Pancreas (tissue), 10 donors: ENCODE measurements around the gene CSNK2B. TPM values are rescaled to one million over a fixed set of nuclear protein-coding genes. Genes with fewer than 3 reads are reported as not detected.

Experiments
- ATAC-seq, 4 donors: fragments of 200-7000 bp; cut with Tn5 transposase; one replicate each; pipeline versions ENCODE4 v1.8.0 to v1.9.1; 2020; ENCODE audit warnings: mild to moderate bottlenecking in 4 of 4, moderate library complexity in 4 of 4
- DNase-seq, 6 donors: peaks; one replicate each; pipeline ENCODE4 v3.0.0-alpha.2; 2020
- FAIRE-seq: peaks from 2 replicates; lab custom pipeline; 2012; peaks lifted over from hg19 to GRCh38; lab: Jason Lieb, UNC
- H3K27ac ChIP-seq, 4 donors: fragments of 200-600 bp; sonication (generic); 1 replicate in 3 of 4; 2 replicates in 1 of 4; pipeline versions ENCODE4 v1.5.0 to v1.8.0; 2020
- H3K27me3 ChIP-seq, 4 donors: fragments of 200-600 bp; one replicate each; pipeline ENCODE4 v1.8.0; 2021
- H3K36me3 ChIP-seq, 3 donors: fragments of 200-600 bp; sonication (generic) in 1 of 3; one replicate each; pipeline versions ENCODE4 v1.5.0 to v1.8.0; 2020 to 2021
- H3K4me1 ChIP-seq, 3 donors: fragments of 200-600 bp; one replicate each; pipeline ENCODE4 v1.8.0; 2021
- H3K4me3 ChIP-seq, 4 donors: fragments of 200-600 bp; sonication (generic) in 2 of 4; one replicate each; pipeline versions ENCODE4 v1.5.0 to v1.8.0; 2020 to 2021
- H3K9me3 ChIP-seq, 4 donors: fragments of 200-600 bp; one replicate each; pipeline ENCODE4 v1.8.0; 2021
- CTCF ChIP-seq, 4 donors: fragments of 200-600 bp; sonication (generic) in 3 of 4; IDR thresholded peaks; one replicate each; pipeline versions ENCODE4 v1.5.0 to v1.8.0; 2021; ENCODE audit warnings: antibody characterized with exemption in 4 of 4
- WGBS, 2 donors: extraction: QIAGEN DNeasy Blood & Tissue Kit; methylation state at CpG; one replicate each; pipeline ENCODE4 v1.1.7; 2013; 5-methylcytosine and 5-hydroxymethylcytosine counted together
- intact Hi-C, 3 donors: fragments of 100-400 bp; cut with DNase I; formaldehyde crosslinking; loops; one replicate each; pipeline versions ENCODE4 v1.11.1 to v1.14.2; 2022
- polyA plus RNA-seq, 2 donors: library from polyadenylated mRNA; stranded (reverse); fragments of 200-250 nt; gene quantifications; one replicate each; pipeline ENCODE4 v1.2.3, GENCODE V29; 2013
- total RNA-seq, 6 donors: library from RNA; stranded (reverse); fragmentation: NEBNext Ultra II Directional in 4 of 6; extraction: Animal tissue kit (Norgen Biotek cat#: 25700) in 4 of 6; gene quantifications; one replicate each; pipeline versions ENCODE4 v1.2.1 to v1.2.4, GENCODE V29; 2021 to 2023
- donor health status: healthy with polysubstance abuse.
- donor health status: DM: no; HTN: no; CAD: no; lungs with moderate emphysema.
- donor health status: DM: no; HTN: no; CAD: no.
- donor health status: control.
- donor health status: control.
- donor health status: Bipolar disorder and iron deficiency.
- donor health status: DM: yes; HTN: yes; CAD: no.
- donor health status: DM: no; HTN: no; CAD: no.
- donor health status: DM: no; HTN: no; CAD: no.
- donor health status: DM: yes; HTN: yes; CAD: no.

Gene CSNK2B
- total and polyA plus RNA-seq, 8 donors, result 48.1 to 116 (median 59.3) TPM

- Histone ChIP-seq H3K4me3 (no peak overlapping the region), H3K36me3 (no peaks in the 10 kb centered on the region), H3K27ac (no peak overlapping the region), H3K9me3 (no peaks in the 10 kb centered on the region), H3K4me1 (no peaks in the 10 kb centered on the region), H3K27me3 (no peaks in the 10 kb centered on the region)
- no peak for ATAC-seq
- DNase-seq, result no peak
- intact Hi-C loops, result no loop called here
- TF ChIP-seq CTCF (IDR thresholded peaks at IDR 0.05), result no peak
- FAIRE-seq, result no peak
- WGBS, 2 donors, result 72 to 75% methylated on average over 4 of the region's 4 CpGs
These were observed 47.6 kb downstream of the CSNK2B start for GRCh38 chr6:31713465-31713864.

- Histone ChIP-seq H3K27me3 (no peaks in the 10 kb centered on the region), H3K9me3 (no peaks in the 10 kb centered on the region), H3K27ac (no peak overlapping the region), H3K4me3 (no peak overlapping the region), H3K4me1 (no peaks in the 10 kb centered on the region), H3K36me3 (no peaks in the 10 kb centered on the region)
- no peak for ATAC-seq
- no peak for TF ChIP-seq CTCF (IDR thresholded peaks at IDR 0.05)
- FAIRE-seq, result no peak
- no peak for DNase-seq
- WGBS, 2 donors, result 40 to 50% methylated on average over 5 of the region's 5 CpGs
- intact Hi-C loops, result no loop called here
These were observed 48.3 kb downstream of the CSNK2B start for GRCh38 chr6:31713991-31714684.

- no peak within 1 kb of the TSS for H3K27ac ChIP-seq
- intact Hi-C loops, result no loop called here
- no peak for ATAC-seq
- no peak for TF ChIP-seq CTCF (IDR thresholded peaks at IDR 0.05)
- H3K36me3 ChIP-seq, result no peaks in the 10 kb centered on the region
- H3K9me3 ChIP-seq, result no peaks in the 10 kb centered on the region
- FAIRE-seq, result no peak
- no peaks in the 10 kb centered on the region for H3K4me1 ChIP-seq
- no peaks in the 10 kb centered on the region for H3K27me3 ChIP-seq
- H3K4me3 ChIP-seq, result no peak within 1 kb of the TSS
- 72 to 78% methylated on average over 16 of the region's 16 CpGs for WGBS, 2 donors
- no peak for DNase-seq
These were observed 49.4 kb downstream of the CSNK2B start, which contains the start of gene LY6G6D for GRCh38 chr6:31715022-31715958. LY6G6D (plus strand) TSS chr6:31715348; CDS start chr6:31715356, 8 bp downstream.

- Histone ChIP-seq H3K27me3 (no peaks in the 10 kb centered on the region), H3K27ac (no peak overlapping the region), H3K9me3 (no peaks in the 10 kb centered on the region), H3K4me3 (no peak overlapping the region), H3K36me3 (no peaks in the 10 kb centered on the region), H3K4me1 (no peaks in the 10 kb centered on the region)
- peak in 3 of 4 donors; percentile 67 to 73 (median 72) for ATAC-seq
- FAIRE-seq, result no peak
- DNase-seq, result no peak
- TF ChIP-seq CTCF (IDR thresholded peaks at IDR 0.05), result no peak
- intact Hi-C loops, result no loop called here
- 62% methylated on average over 10 of the region's 10 CpGs for WGBS, 2 donors
These were observed 51.8 kb downstream of the CSNK2B start for GRCh38 chr6:31717499-31718222.
